Measurements from ENCODE around the gene SYT11. TPM values are rescaled to one million over a fixed set of nuclear protein-coding genes. Genes with fewer than 3 reads are reported as not detected.

SYT11 gene
- total and polyA plus RNA-seq, 10 of the 15 experiments (the other 5 are each of a cell fraction or from before 2014, with no cell fraction given): 7.7 to 21.2 (median 13.5) TPM

DNA sequence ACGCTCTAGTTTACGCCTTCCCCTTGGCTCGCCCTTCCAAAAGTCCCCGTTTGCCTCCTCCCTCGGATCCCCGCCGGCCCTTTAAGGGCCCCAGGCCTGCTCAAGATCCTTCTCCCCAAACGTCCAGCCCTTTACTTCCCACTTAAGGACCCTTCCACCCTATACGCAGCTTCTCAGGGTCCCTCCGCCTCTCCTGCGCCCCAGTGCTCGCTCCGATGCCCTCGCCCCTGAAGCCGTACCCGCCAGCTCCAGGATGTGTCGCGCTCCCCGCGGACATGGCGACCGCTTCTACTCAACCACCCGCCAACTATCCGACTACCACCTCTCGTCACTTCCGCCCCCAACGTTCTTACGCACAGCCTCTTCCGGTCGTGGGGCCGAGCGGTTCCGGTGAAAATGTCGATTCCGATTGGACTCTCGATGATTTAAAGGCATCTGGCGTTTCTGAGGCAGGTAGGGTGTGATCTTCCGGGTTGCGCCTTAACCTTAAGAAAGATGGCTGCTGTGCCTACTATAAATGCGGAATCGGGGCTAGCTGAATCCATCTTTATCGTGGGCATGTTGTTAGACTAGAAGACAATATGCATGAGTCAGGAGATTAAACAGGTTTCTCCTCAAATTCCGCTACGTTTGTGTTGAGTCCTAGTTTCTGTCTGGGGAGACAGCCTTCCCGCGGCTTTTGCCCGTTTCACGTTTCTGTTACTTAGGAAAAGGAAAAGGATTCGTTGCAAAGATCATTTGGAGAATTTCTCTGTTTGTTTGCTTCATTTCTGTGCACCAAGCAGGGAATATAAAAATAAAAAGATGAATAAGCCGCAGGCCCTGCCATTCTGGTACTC, 74.9 kb downstream of the SYT11 start, which contains the start of gene KHDC4 (continued):
- TF ChIP-seq, protein P1, sequence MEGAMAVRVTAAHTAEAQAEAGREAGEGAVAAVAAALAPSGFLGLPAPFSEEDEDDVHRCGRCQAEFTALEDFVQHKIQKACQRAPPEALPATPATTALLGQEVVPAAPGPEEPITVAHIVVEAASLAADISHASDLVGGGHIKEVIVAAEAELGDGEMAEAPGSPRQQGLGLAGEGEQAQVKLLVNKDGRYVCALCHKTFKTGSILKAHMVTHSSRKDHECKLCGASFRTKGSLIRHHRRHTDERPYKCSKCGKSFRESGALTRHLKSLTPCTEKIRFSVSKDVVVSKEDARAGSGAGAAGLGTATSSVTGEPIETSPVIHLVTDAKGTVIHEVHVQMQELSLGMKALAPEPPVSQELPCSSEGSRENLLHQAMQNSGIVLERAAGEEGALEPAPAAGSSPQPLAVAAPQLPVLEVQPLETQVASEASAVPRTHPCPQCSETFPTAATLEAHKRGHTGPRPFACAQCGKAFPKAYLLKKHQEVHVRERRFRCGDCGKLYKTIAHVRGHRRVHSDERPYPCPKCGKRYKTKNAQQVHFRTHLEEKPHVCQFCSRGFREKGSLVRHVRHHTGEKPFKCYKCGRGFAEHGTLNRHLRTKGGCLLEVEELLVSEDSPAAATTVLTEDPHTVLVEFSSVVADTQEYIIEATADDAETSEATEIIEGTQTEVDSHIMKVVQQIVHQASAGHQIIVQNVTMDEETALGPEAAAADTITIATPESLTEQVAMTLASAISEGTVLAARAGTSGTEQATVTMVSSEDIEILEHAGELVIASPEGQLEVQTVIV (IDR thresholded peaks at IDR 0.05; ENCODE audit: borderline replicate concordance, partially characterized antibody): peak; percentile 89
- TF ChIP-seq, protein P2, sequence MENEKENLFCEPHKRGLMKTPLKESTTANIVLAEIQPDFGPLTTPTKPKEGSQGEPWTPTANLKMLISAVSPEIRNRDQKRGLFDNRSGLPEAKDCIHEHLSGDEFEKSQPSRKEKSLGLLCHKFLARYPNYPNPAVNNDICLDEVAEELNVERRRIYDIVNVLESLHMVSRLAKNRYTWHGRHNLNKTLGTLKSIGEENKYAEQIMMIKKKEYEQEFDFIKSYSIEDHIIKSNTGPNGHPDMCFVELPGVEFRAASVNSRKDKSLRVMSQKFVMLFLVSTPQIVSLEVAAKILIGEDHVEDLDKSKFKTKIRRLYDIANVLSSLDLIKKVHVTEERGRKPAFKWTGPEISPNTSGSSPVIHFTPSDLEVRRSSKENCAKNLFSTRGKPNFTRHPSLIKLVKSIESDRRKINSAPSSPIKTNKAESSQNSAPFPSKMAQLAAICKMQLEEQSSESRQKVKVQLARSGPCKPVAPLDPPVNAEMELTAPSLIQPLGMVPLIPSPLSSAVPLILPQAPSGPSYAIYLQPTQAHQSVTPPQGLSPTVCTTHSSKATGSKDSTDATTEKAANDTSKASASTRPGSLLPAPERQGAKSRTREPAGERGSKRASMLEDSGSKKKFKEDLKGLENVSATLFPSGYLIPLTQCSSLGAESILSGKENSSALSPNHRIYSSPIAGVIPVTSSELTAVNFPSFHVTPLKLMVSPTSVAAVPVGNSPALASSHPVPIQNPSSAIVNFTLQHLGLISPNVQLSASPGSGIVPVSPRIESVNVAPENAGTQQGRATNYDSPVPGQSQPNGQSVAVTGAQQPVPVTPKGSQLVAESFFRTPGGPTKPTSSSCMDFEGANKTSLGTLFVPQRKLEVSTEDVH (IDR thresholded peaks at IDR 0.05; ENCODE audit: low read depth, partially characterized antibody): peak; percentile 95
- TF ChIP-seq JUND (IDR thresholded peaks at IDR 0.05; ENCODE audit: low read depth, low read length) (no peak), PAX8 (IDR thresholded peaks at IDR 0.05) (peak; percentile 89; the same call in 1 of the 2 replicates), SMAD5 (IDR thresholded peaks at IDR 0.05; ENCODE audit: low read depth) (peak; percentile 96), RFX5 (IDR thresholded peaks at IDR 0.05; ENCODE audit: low read depth, low read length) (no peak), NFIC (IDR thresholded peaks at IDR 0.05; ENCODE audit: low read depth, low read length) (no peak), RELA (IDR thresholded peaks at IDR 0.05; ENCODE audit: borderline replicate concordance, partially characterized antibody) (peak; percentile 72), CREM (IDR thresholded peaks at IDR 0.05; ENCODE audit: low read depth) (peak; percentile 95), POLR2AphosphoS2 (IDR thresholded peaks at IDR 0.05; ENCODE audit: low read depth, low read length) (peak; percentile 94; the same call in 1 of the 2 replicates), NBN (IDR thresholded peaks at IDR 0.05) (peak; percentile 92; the same call in 1 of the 2 replicates), DPF2 (IDR thresholded peaks at IDR 0.05) (peak; percentile 24; the same call in 1 of the 2 replicates), NR2C1 (IDR thresholded peaks at IDR 0.05) (peak; percentile 99)
- TF ChIP-seq, protein P3, sequence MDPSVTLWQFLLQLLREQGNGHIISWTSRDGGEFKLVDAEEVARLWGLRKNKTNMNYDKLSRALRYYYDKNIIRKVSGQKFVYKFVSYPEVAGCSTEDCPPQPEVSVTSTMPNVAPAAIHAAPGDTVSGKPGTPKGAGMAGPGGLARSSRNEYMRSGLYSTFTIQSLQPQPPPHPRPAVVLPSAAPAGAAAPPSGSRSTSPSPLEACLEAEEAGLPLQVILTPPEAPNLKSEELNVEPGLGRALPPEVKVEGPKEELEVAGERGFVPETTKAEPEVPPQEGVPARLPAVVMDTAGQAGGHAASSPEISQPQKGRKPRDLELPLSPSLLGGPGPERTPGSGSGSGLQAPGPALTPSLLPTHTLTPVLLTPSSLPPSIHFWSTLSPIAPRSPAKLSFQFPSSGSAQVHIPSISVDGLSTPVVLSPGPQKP (IDR thresholded peaks at IDR 0.05; ENCODE audit: low read depth, low read length): peak; percentile 76
- TF ChIP-seq, protein P4, sequence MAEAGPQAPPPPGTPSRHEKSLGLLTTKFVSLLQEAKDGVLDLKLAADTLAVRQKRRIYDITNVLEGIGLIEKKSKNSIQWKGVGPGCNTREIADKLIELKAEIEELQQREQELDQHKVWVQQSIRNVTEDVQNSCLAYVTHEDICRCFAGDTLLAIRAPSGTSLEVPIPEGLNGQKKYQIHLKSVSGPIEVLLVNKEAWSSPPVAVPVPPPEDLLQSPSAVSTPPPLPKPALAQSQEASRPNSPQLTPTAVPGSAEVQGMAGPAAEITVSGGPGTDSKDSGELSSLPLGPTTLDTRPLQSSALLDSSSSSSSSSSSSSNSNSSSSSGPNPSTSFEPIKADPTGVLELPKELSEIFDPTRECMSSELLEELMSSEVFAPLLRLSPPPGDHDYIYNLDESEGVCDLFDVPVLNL (IDR thresholded peaks at IDR 0.05; ENCODE audit: low read depth, low read length): peak; percentile 56; the same call in 1 of the 2 replicates
- TF ChIP-seq, protein P5, sequence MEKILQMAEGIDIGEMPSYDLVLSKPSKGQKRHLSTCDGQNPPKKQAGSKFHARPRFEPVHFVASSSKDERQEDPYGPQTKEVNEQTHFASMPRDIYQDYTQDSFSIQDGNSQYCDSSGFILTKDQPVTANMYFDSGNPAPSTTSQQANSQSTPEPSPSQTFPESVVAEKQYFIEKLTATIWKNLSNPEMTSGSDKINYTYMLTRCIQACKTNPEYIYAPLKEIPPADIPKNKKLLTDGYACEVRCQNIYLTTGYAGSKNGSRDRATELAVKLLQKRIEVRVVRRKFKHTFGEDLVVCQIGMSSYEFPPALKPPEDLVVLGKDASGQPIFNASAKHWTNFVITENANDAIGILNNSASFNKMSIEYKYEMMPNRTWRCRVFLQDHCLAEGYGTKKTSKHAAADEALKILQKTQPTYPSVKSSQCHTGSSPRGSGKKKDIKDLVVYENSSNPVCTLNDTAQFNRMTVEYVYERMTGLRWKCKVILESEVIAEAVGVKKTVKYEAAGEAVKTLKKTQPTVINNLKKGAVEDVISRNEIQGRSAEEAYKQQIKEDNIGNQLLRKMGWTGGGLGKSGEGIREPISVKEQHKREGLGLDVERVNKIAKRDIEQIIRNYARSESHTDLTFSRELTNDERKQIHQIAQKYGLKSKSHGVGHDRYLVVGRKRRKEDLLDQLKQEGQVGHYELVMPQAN (conservative IDR thresholded peaks at IDR 0.05): peak; percentile 80
- TF ChIP-seq, protein P6, sequence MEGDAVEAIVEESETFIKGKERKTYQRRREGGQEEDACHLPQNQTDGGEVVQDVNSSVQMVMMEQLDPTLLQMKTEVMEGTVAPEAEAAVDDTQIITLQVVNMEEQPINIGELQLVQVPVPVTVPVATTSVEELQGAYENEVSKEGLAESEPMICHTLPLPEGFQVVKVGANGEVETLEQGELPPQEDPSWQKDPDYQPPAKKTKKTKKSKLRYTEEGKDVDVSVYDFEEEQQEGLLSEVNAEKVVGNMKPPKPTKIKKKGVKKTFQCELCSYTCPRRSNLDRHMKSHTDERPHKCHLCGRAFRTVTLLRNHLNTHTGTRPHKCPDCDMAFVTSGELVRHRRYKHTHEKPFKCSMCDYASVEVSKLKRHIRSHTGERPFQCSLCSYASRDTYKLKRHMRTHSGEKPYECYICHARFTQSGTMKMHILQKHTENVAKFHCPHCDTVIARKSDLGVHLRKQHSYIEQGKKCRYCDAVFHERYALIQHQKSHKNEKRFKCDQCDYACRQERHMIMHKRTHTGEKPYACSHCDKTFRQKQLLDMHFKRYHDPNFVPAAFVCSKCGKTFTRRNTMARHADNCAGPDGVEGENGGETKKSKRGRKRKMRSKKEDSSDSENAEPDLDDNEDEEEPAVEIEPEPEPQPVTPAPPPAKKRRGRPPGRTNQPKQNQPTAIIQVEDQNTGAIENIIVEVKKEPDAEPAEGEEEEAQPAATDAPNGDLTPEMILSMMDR (IDR thresholded peaks at IDR 0.05 in 2 of 3, conservative IDR thresholded peaks at IDR 0.05 in 1 of 3; ENCODE audit: control insufficient read depth in 2 of 3, extremely low read depth in 1 of 3, insufficient read depth in 1 of 3, low read depth in 3 of 3, low read length in 3 of 3): 0 out of 6 replicates have a peak, but pooled peaks of 1 of the 3 experiments have one; percentile 15

Data from GM12878 (cell line).